Spleen (tissue), 11 donors: Measurements from ENCODE around the gene DCAF7. TPM values are rescaled to one million over a fixed set of nuclear protein-coding genes. Genes with fewer than 3 reads are reported as not detected.
A peak's percentile ranks its signal among the peaks of the same experiment; 100 is the strongest.

Experiments used
- DNase-seq: peaks from one replicate; pipeline ENCODE4 v3.0.0-alpha.2; 2020
- H3K27ac ChIP-seq, 8 donors: fragments of 200-600 bp; sonication (generic) in 7 of 8; 1 replicate in 4 of 8; 2 replicates in 4 of 8; pipeline versions ENCODE4 v1.5.0 to v1.8.0; 2016 to 2021; ENCODE audit warnings: inconsistent platforms in 4 of 8, mild to moderate bottlenecking in 4 of 8, moderate library complexity in 1 of 8
- H3K27me3 ChIP-seq, 7 donors: fragments of 200-600 bp; sonication (generic) in 6 of 7; replicated peaks in 1 of 7; 1 replicate in 4 of 7; 2 replicates in 3 of 7; pipeline versions ENCODE4 v1.5.0 to v1.8.0; 2016 to 2021; ENCODE audit warnings: inconsistent platforms in 3 of 7, mild to moderate bottlenecking in 1 of 7
- H3K36me3 ChIP-seq, 6 donors: fragments of 200-600 bp; sonication (generic) in 5 of 6; 1 replicate in 4 of 6; 2 replicates in 2 of 6; pipeline versions ENCODE4 v1.5.0 to v1.8.0; 2016 to 2021; ENCODE audit warnings: inconsistent platforms in 2 of 6
- H3K4me1 ChIP-seq, 6 donors: fragments of 200-600 bp; sonication (generic) in 5 of 6; 1 replicate in 3 of 6; 2 replicates in 3 of 6; pipeline versions ENCODE4 v1.5.0 to v1.8.0; 2016 to 2021; ENCODE audit warnings: inconsistent platforms in 3 of 6
- H3K4me3 ChIP-seq, 8 donors: fragments of 200-600 bp; sonication (generic) in 7 of 8; 1 replicate in 4 of 8; 2 replicates in 4 of 8; pipeline versions ENCODE4 v1.5.0 to v1.8.0; 2016 to 2021; ENCODE audit warnings: inconsistent platforms in 4 of 8, mild to moderate bottlenecking in 4 of 8, moderate library complexity in 2 of 8
- H3K9me3 ChIP-seq, 8 donors: fragments of 200-600 bp; sonication (generic) in 7 of 8; 1 replicate in 4 of 8; 2 replicates in 4 of 8; pipeline versions ENCODE4 v1.5.0 to v1.8.0; 2016 to 2021; ENCODE audit warnings: inconsistent platforms in 4 of 8
- POLR2A ChIP-seq, 3 donors: fragments of 450-650 bp; IDR thresholded peaks; one replicate each; pipeline ENCODE4 v1.5.1; 2017; ENCODE audit warnings: antibody characterized with exemption in 3 of 3, mild to moderate bottlenecking in 1 of 3
- POLR2AphosphoS5 ChIP-seq, 3 donors: sonication (generic); formaldehyde crosslinking; IDR thresholded peaks; one replicate each; pipeline ENCODE4 v1.5.1; 2017; ENCODE audit warnings: antibody characterized with exemption in 3 of 3
- WGBS, 5 donors: extraction: QIAGEN DNeasy Blood & Tissue Kit in 3 of 5; methylation state at CpG; one replicate each; pipeline versions ENCODE4 v1.1.5 to v1.1.7; 2013 to 2018; 5-methylcytosine and 5-hydroxymethylcytosine counted together
- intact Hi-C: fragments of 100-400 bp; cut with DNase I; formaldehyde crosslinking; loops from one replicate; pipeline ENCODE4 v1.15.0; 2023; ENCODE audit warnings: low total_unique reads
- polyA plus RNA-seq, 3 donors: library from polyadenylated mRNA; stranded (reverse); fragments of 200-250 nt; gene quantifications; one replicate each; pipeline ENCODE4 v1.2.1, GENCODE V29; 2013
- total RNA-seq, 7 donors: library from RNA; depleted of rRNA in 3 of 7; stranded (reverse); fragments of >200 nt in 3 of 7; fragmentation: NEBNext Ultra II Directional in 4 of 7; extraction: Animal tissue kit (Norgen Biotek cat#: 25700) in 4 of 7; gene quantifications; one replicate each; pipeline versions ENCODE4 v1.1.0 to v1.2.1, GENCODE V29; 2016 to 2021
- TF ChIP-seq, protein P1 (sequence below), 11 experiments: fragments of 200-600 bp in 7 of 11; fragments of 450-650 bp in 4 of 11; sonication (generic) in 4 of 11; IDR thresholded peaks in 8 of 11; conservative IDR thresholded peaks in 3 of 11; 1 replicate in 7 of 11; 2 replicates in 4 of 11; pipeline versions ENCODE4 v1.4.0 to v1.8.0; 2016 to 2021; ENCODE audit warnings: antibody characterized with exemption in 11 of 11, inconsistent platforms in 4 of 11, mild to moderate bottlenecking in 1 of 11
- donor health status: healthy with polysubstance abuse.
- donor health status: DM: no; HTN: no; CAD: no; lungs with moderate emphysema.
- donor health status: DM: no; HTN: no; CAD: no.
- donor health status: Bipolar disorder and iron deficiency.
- donor health status: healthy.
- donor health status: DM: no; HTN: no; CAD: no.
- donor health status: DM: yes; HTN: yes; CAD: no.

The DCAF7 gene
- total and polyA plus RNA-seq, 10 donors, result 15.9 to 87.5 (median 54.7) TPM

GRCh38 chr17:63629627-63630026 is 79.3 kb downstream of the DCAF7 start:
- Histone ChIP-seq H3K4me1 (peaks cover 42 to 100% (median 83%) of the 10 kb centered on the region in 6 donors), H3K9me3 (no peaks in the 10 kb centered on the region), H3K27me3 (no peaks in the 10 kb centered on the region), H3K27ac (no peak overlapping the region), H3K4me3 (no peak overlapping the region), H3K36me3 (peaks cover 0 to 43% (median 17%) of the 10 kb centered on the region in 6 donors)
- intact Hi-C loops, result loop anchor here (10.0 kb wide), 1 partner anchor 65 kb away; no protein-coding TSS in a partner anchor
- TF ChIP-seq, protein P1, sequence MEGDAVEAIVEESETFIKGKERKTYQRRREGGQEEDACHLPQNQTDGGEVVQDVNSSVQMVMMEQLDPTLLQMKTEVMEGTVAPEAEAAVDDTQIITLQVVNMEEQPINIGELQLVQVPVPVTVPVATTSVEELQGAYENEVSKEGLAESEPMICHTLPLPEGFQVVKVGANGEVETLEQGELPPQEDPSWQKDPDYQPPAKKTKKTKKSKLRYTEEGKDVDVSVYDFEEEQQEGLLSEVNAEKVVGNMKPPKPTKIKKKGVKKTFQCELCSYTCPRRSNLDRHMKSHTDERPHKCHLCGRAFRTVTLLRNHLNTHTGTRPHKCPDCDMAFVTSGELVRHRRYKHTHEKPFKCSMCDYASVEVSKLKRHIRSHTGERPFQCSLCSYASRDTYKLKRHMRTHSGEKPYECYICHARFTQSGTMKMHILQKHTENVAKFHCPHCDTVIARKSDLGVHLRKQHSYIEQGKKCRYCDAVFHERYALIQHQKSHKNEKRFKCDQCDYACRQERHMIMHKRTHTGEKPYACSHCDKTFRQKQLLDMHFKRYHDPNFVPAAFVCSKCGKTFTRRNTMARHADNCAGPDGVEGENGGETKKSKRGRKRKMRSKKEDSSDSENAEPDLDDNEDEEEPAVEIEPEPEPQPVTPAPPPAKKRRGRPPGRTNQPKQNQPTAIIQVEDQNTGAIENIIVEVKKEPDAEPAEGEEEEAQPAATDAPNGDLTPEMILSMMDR (IDR thresholded peaks at IDR 0.05 in 8 of 11, conservative IDR thresholded peaks at IDR 0.05 in 3 of 11), result no peak
- no peak for TF ChIP-seq POLR2AphosphoS5 (IDR thresholded peaks at IDR 0.05)
- no peak for TF ChIP-seq POLR2A (IDR thresholded peaks at IDR 0.05)
- no peak for DNase-seq
- WGBS, 5 donors, result 63 to 76% (median 71%) methylated on average over 1 of the region's 1 CpG

- DNase-seq, result no peak
- H3K9me3 ChIP-seq, result no peaks in the 10 kb centered on the region
- TF ChIP-seq, protein P1 (IDR thresholded peaks at IDR 0.05 in 8 of 11, conservative IDR thresholded peaks at IDR 0.05 in 3 of 11), result no peak
- TF ChIP-seq POLR2A (IDR thresholded peaks at IDR 0.05) (no peak), POLR2AphosphoS5 (IDR thresholded peaks at IDR 0.05) (no peak)
- H3K36me3 ChIP-seq, result peaks cover 0 to 58% (median 24%) of the 10 kb centered on the region in 6 donors
- no peak overlapping the region for H3K4me3 ChIP-seq
- H3K4me1 ChIP-seq, result peaks cover 34 to 100% (median 82%) of the 10 kb centered on the region in 6 donors
- H3K27ac ChIP-seq, result peak overlapping the region in 1 of 8 donors; percentile 10
- H3K27me3 ChIP-seq, result no peaks in the 10 kb centered on the region
- intact Hi-C loops, result no loop called here
- 80 to 89% (median 85%) methylated on average over 3 of the region's 3 CpGs for WGBS, 5 donors
Observed at GRCh38 chr17:63631062-63631461, 80.8 kb downstream of the DCAF7 start.

DNA sequence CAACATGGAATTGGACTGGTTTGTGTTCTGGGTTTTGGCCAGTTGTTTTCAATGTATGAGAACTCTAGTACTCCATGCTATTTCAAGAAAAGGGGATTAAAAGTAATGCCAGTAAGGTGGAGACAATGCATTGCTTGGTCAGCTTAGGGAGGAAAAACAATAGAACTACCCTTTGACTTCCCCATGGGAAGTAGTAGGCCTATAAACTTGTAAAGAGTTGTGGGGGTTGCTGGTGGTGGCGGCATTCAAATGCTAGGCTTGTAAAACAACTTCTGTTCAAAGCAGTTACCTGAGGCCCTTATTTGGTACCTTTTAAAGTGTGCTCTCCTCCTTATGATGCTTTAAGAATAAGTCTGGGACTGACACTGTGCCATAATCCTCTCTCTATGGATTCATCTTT is 81.3 kb downstream of the DCAF7 start:
- Histone ChIP-seq H3K27me3 (no peaks in the 10 kb centered on the region), H3K4me3 (no peak overlapping the region), H3K4me1 (peaks cover 30 to 100% (median 78%) of the 10 kb centered on the region in 6 donors), H3K9me3 (no peaks in the 10 kb centered on the region), H3K36me3 (peaks cover 0 to 63% (median 27%) of the 10 kb centered on the region in 6 donors), H3K27ac (peak overlapping the region in 2 of 8 donors; percentile 10 to 11)
- TF ChIP-seq, protein P1 (IDR thresholded peaks at IDR 0.05 in 8 of 11, conservative IDR thresholded peaks at IDR 0.05 in 3 of 11), result no peak
- no peak for TF ChIP-seq POLR2AphosphoS5 (IDR thresholded peaks at IDR 0.05)
- no peak for TF ChIP-seq POLR2A (IDR thresholded peaks at IDR 0.05)
- DNase-seq, result no peak
- 85 to 100% (median 95%) methylated on average over 1 of the region's 1 CpG for WGBS, 5 donors
- intact Hi-C loops, result no loop called here

DNA sequence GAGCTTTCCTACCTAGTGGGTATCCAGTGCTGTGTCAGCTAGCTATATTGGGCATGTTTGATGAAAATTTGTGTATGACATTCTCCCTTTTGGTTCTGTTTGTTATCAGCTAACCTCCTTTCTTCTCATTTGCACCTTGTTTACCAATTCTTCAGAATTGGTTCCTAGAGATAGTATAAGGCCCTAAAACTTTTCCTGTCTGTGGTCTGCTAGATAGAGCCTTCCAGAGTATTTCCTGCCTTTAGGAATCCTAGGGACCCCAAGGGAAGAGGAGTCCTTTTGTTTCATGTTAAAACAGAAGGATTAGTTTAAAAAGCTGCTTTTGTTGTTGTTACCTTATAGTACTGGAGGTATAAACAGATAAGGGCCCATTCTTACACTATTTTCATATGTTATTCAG is 83.5 kb downstream of the DCAF7 start:
- H3K36me3 ChIP-seq, result peaks cover 0 to 79% (median 33%) of the 10 kb centered on the region in 6 donors
- intact Hi-C loops, result no loop called here
- H3K9me3 ChIP-seq, result no peaks in the 10 kb centered on the region
- TF ChIP-seq, protein P1 (IDR thresholded peaks at IDR 0.05 in 8 of 11, conservative IDR thresholded peaks at IDR 0.05 in 3 of 11), result no peak
- no peak for TF ChIP-seq POLR2AphosphoS5 (IDR thresholded peaks at IDR 0.05)
- no peak for TF ChIP-seq POLR2A (IDR thresholded peaks at IDR 0.05)
- H3K4me1 ChIP-seq, result peaks cover 23 to 79% (median 61%) of the 10 kb centered on the region in 6 donors
- no peaks in the 10 kb centered on the region for H3K27me3 ChIP-seq
- peak overlapping the region in 7 of 8 donors; percentile 49 to 80 (median 76) for H3K27ac ChIP-seq
- no peak for DNase-seq
- H3K4me3 ChIP-seq, result peak overlapping the region in 1 of 8 donors; percentile 11
